ENCODE data around the gene MSANTD1.

DNA sequence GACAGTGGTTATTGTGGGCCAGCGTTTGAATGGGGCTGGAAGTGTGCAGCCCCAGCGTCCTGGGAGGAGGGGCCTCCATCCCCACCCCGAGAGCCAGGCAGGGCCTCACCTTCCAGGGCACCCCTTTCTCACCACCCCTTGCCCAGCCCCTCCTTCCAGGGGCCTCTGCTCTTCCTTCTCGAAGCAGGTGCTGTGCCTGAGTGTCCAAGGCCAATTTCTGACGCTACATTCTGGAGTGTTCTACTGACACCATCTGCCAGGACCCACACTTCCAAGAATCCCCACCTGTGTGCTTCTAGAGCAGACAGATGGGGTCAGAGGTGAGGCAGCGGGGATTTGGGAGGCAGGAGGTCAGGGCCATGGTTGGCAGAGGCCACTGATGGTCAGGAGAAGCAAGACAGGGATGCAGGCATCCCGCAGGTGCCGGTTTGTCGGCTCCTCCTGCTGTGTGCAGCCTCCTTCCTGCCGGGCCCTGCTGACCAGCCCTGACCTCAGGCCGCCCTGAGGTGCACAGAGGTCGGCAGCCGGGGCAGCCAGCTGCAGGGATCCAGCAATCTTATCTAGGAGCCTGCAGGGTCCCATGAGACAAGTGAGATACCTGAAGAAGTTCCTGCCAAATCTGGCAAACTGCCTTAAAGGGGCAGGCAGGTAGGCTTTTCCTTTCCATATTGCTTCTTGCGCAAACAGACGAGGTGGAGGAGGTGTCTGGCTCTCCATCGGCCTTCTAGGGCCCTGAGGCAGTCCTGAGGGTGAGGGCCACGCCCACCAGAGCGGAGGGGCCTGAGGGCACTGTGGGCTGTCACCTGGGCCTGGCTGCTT lies 18.8 kb downstream of the MSANTD1 start:
- no peak for TF ChIP-seq CHD2 (IDR thresholded peaks at IDR 0.05; ENCODE audit: low read length, partially characterized antibody)
- TF ChIP-seq TAF1 (IDR thresholded peaks at IDR 0.05; ENCODE audit: borderline replicate concordance, low read depth, low read length), result no peak
- TF ChIP-seq FOXJ3 (CRISPR knock-in tag; IDR thresholded peaks at IDR 0.05), result no peak
- TF ChIP-seq, protein P1, sequence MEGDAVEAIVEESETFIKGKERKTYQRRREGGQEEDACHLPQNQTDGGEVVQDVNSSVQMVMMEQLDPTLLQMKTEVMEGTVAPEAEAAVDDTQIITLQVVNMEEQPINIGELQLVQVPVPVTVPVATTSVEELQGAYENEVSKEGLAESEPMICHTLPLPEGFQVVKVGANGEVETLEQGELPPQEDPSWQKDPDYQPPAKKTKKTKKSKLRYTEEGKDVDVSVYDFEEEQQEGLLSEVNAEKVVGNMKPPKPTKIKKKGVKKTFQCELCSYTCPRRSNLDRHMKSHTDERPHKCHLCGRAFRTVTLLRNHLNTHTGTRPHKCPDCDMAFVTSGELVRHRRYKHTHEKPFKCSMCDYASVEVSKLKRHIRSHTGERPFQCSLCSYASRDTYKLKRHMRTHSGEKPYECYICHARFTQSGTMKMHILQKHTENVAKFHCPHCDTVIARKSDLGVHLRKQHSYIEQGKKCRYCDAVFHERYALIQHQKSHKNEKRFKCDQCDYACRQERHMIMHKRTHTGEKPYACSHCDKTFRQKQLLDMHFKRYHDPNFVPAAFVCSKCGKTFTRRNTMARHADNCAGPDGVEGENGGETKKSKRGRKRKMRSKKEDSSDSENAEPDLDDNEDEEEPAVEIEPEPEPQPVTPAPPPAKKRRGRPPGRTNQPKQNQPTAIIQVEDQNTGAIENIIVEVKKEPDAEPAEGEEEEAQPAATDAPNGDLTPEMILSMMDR (IDR thresholded peaks at IDR 0.05), result no peak
- TF ChIP-seq POLR2AphosphoS5 (IDR thresholded peaks at IDR 0.05; ENCODE audit: low read depth, low read length), result no peak
- TF ChIP-seq, protein P2, sequence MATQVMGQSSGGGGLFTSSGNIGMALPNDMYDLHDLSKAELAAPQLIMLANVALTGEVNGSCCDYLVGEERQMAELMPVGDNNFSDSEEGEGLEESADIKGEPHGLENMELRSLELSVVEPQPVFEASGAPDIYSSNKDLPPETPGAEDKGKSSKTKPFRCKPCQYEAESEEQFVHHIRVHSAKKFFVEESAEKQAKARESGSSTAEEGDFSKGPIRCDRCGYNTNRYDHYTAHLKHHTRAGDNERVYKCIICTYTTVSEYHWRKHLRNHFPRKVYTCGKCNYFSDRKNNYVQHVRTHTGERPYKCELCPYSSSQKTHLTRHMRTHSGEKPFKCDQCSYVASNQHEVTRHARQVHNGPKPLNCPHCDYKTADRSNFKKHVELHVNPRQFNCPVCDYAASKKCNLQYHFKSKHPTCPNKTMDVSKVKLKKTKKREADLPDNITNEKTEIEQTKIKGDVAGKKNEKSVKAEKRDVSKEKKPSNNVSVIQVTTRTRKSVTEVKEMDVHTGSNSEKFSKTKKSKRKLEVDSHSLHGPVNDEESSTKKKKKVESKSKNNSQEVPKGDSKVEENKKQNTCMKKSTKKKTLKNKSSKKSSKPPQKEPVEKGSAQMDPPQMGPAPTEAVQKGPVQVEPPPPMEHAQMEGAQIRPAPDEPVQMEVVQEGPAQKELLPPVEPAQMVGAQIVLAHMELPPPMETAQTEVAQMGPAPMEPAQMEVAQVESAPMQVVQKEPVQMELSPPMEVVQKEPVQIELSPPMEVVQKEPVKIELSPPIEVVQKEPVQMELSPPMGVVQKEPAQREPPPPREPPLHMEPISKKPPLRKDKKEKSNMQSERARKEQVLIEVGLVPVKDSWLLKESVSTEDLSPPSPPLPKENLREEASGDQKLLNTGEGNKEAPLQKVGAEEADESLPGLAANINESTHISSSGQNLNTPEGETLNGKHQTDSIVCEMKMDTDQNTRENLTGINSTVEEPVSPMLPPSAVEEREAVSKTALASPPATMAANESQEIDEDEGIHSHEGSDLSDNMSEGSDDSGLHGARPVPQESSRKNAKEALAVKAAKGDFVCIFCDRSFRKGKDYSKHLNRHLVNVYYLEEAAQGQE (IDR thresholded peaks at IDR 0.05; ENCODE audit: low read depth, low read length), result no peak
- TF ChIP-seq EZH2phosphoT487 (IDR thresholded peaks at IDR 0.05; ENCODE audit: borderline replicate concordance, low read depth), result no peak
- no peak for TF ChIP-seq YY1 (IDR thresholded peaks at IDR 0.05; ENCODE audit: low read depth)
- TF ChIP-seq MEF2A (IDR thresholded peaks at IDR 0.05; ENCODE audit: borderline replicate concordance, low read depth), result no peak
- no peak for TF ChIP-seq SMC3 (IDR thresholded peaks at IDR 0.05; ENCODE audit: low read depth, low read length)
- no peak for TF ChIP-seq JUND (IDR thresholded peaks at IDR 0.05)
- TF ChIP-seq EP300 (IDR thresholded peaks at IDR 0.05; ENCODE audit: borderline replicate concordance in 1 of 2, low read depth in 1 of 2, low read length in 1 of 2), result no peak
- TF ChIP-seq MXI1 (IDR thresholded peaks at IDR 0.05; ENCODE audit: low read depth, low read length), result no peak
